ENCODE results near the gene KCNH3. TPM values are rescaled to one million over a fixed set of nuclear protein-coding genes. Genes with fewer than 3 reads are reported as not detected.

Gene KCNH3
- total RNA-seq, 1 donor from 2014 or later: 0.72 TPM

- Mint-ChIP-seq H3K9me3 (no peaks in the 10 kb centered on the region), H3K36me3 (peaks cover 7% of the 10 kb centered on the region), H3K27ac (no peak overlapping the region), H3K4me1 (ENCODE audit: unreplicated experiment) (peaks cover 15% of the 10 kb centered on the region), H3K4me3 (no peak overlapping the region), H3K27me3 (no peaks in the 10 kb centered on the region)
- no peak for DNase-seq (ENCODE audit: extremely low spot score, unreplicated experiment)
- TF ChIP-seq, protein P1, sequence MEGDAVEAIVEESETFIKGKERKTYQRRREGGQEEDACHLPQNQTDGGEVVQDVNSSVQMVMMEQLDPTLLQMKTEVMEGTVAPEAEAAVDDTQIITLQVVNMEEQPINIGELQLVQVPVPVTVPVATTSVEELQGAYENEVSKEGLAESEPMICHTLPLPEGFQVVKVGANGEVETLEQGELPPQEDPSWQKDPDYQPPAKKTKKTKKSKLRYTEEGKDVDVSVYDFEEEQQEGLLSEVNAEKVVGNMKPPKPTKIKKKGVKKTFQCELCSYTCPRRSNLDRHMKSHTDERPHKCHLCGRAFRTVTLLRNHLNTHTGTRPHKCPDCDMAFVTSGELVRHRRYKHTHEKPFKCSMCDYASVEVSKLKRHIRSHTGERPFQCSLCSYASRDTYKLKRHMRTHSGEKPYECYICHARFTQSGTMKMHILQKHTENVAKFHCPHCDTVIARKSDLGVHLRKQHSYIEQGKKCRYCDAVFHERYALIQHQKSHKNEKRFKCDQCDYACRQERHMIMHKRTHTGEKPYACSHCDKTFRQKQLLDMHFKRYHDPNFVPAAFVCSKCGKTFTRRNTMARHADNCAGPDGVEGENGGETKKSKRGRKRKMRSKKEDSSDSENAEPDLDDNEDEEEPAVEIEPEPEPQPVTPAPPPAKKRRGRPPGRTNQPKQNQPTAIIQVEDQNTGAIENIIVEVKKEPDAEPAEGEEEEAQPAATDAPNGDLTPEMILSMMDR (conservative IDR thresholded peaks at IDR 0.05): no peak
Measured at GRCh38 chr12:49566361-49566760, 27.5 kb downstream of the KCNH3 start.

DNA sequence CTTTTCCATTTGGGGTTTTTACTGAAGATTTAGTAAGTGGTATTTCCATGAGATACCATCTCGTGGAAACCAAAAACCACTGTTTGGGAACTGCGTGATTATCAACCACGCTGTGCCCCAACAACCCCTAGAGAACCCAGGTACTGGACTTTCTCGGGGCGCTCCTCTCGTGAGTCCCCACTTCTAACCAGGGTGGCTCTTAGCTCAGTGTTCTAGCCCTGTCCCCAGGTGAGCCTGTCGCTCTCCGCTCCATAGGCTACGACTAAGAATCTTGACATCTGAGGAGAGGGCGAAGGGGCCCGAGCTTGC lies 28.4 kb downstream of the KCNH3 start:
- no peaks in the 10 kb centered on the region for H3K27me3 Mint-ChIP-seq
- DNase-seq (ENCODE audit: extremely low spot score, unreplicated experiment): no peak
- H3K36me3 Mint-ChIP-seq: peaks cover 9% of the 10 kb centered on the region
- peak overlapping the region; percentile 97 for H3K27ac Mint-ChIP-seq
- peak overlapping the region; percentile 99 for H3K4me3 Mint-ChIP-seq
- TF ChIP-seq, protein P1 (conservative IDR thresholded peaks at IDR 0.05): no peak
- H3K4me1 Mint-ChIP-seq (ENCODE audit: unreplicated experiment): peaks cover 15% of the 10 kb centered on the region
- no peaks in the 10 kb centered on the region for H3K9me3 Mint-ChIP-seq

- Mint-ChIP-seq H3K4me1 (ENCODE audit: unreplicated experiment) (peaks cover 15% of the 10 kb centered on the region), H3K4me3 (peak within 1 kb of the TSS; percentile 99), H3K27ac (peak within 1 kb of the TSS; percentile 97), H3K27me3 (no peaks in the 10 kb centered on the region), H3K9me3 (no peaks in the 10 kb centered on the region), H3K36me3 (peaks cover 8% of the 10 kb centered on the region)
- TF ChIP-seq, protein P1 (conservative IDR thresholded peaks at IDR 0.05): no peak
- peak; percentile 88 for DNase-seq (ENCODE audit: extremely low spot score, unreplicated experiment)
Measured at GRCh38 chr12:49567611-49568441, 29.0 kb downstream of the KCNH3 start, which contains the start of gene MCRS1. Gene MCRS1 (minus strand): TSS chr12:49568142. CDS start chr12:49566731, 1,411 bp downstream.

DNA sequence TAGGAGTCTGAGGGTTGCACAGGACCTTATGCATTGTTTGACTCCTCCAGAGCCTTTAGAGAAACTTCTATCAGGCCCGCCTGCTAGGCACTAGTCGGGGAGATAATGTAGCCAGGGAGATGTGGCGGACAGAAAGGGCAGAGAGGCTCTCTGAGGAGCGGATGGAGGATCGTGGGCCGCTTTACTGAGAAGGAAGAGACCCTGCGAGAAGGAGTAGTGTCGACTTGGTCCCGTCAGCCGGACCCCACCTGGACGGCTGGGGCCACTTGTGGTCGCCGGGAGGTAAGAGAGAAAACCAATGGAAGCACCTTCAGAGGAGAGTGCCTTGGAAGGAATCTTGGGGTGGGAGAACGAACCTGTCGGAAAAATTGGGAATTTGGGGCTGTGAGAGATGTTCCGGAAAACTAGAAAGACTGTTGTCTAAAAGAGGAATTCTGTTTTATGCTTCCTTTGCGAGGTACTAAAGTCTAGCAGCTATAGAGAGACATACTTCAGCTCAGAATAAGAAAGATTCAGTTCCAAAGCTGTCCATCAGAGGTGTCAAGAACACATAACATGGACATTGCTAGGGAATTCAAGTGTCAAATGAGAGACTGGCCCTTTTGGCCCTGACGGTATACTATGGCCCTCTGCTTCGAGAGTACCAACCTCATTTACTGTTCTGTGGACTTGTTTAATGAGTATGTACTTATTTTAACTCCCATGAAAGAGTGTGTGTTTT lies 29.8 kb downstream of the KCNH3 start:
- DNase-seq (ENCODE audit: extremely low spot score, unreplicated experiment): no peak
- Mint-ChIP-seq H3K27me3 (no peaks in the 10 kb centered on the region), H3K36me3 (peaks cover 8% of the 10 kb centered on the region), H3K27ac (peak overlapping the region; percentile 97), H3K4me3 (peak overlapping the region; percentile 99), H3K9me3 (no peaks in the 10 kb centered on the region), H3K4me1 (ENCODE audit: unreplicated experiment) (peaks cover 15% of the 10 kb centered on the region)
- TF ChIP-seq, protein P1 (conservative IDR thresholded peaks at IDR 0.05): no peak

DNA sequence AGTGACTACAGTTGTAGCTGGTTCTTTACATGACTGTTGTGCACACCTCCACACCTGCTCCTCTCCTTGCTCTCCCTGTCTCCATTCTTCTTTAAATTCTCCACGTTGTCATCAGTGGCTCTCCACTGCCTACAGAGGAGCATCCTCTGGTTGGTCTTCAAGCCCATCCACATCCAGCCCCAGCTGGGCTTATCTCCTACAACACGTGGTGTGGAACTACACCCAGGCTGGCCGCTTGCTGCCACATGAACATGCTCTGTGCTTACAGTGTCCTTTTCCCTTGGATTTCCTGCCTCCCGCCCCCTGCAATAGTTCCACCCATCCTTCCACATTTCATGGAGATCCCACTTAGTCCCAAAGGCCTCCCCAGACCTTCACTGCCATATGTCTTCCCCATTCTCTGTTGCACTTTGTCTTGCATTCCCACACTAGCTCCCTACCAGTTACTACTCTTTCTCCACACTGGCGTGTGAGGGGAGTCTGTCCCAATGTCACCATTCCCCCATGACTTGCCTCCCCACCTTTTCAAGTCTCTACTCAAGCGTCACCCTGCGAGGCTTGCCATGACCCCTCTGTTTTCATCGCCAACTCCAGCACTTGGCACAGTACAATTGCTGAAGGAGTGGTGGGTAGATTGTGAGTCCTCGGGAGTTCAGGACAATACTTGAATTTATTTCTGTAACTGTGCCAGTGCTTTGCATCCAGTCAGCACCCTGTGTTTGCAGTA lies 38.9 kb downstream of the KCNH3 start:
- Mint-ChIP-seq H3K27me3 (no peaks in the 10 kb centered on the region), H3K9me3 (no peaks in the 10 kb centered on the region), H3K4me3 (no peak overlapping the region), H3K36me3 (peaks cover 12% of the 10 kb centered on the region), H3K4me1 (ENCODE audit: unreplicated experiment) (peaks cover 16% of the 10 kb centered on the region), H3K27ac (no peak overlapping the region)
- DNase-seq (ENCODE audit: extremely low spot score, unreplicated experiment): no peak
- TF ChIP-seq, protein P1 (conservative IDR thresholded peaks at IDR 0.05): no peak
